Caki2 (cell line): Measurements from ENCODE around the gene MISP. TPM values are rescaled to one million over a fixed set of nuclear protein-coding genes. Genes with fewer than 3 reads are reported as not detected.
"Not testable (repeated sequence)": the region's sequence is repeated elsewhere in the genome, so short reads cannot be mapped to it uniquely, and the experiment has no call there.

Experiments used
- DNase-seq: peaks from one replicate; pipeline ENCODE4 v3.0.0-alpha.2; 2015; ENCODE audit warnings: low read depth
- in situ Hi-C: cut with HindIII; loops from 2 replicates; pipeline ENCODE4 v1.10.0; 2016; ENCODE audit warnings: low sequenced_read_pairs, low pct_unique_long_range_greater_than_20kb, mixed read lengths
- total RNA-seq: library from RNA; depleted of rRNA; stranded (reverse); fragments of >200 nt; shearing (Covaris generic); gene quantifications from 2 replicates; pipeline ENCODE4 v1.2.3, GENCODE V29; 2014; ENCODE audit warnings: low replicate concordance

The MISP gene
- total RNA-seq, 1 experiment from 2014 or later: 3.9 TPM

DNA sequence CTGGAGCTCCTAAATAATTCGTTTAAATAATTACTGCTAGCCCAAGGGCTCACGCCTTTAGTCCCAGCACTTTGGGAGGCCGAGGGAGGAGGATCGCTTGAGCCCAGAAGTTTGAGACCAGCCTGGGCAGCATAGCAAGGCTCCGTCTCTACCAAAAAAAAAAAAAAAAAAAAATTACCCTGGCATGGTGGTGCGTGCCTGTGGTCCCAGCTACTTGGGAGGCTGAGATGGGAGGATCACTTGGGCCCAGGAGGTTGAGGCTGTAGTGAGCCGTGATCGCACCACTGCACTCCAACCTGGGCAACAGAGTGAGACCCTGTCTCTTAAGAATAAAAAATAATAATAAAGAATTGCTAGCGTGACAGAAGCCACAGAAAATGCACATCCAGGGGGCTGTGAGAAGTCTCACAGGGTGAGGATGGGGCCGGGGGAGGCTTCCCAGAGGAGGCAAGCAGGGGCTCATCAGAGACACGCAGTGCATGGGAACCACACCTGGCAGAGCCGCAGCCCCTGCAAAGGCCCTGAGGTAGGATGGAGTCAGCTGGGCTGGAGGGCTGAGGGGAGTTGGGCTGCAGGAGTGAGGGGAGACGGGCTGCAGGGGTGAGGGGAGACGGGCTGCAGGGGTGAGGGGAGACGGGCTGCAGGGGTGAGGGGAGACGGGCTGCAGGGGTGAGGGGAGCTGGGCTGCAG, 10.0 kb upstream of the MISP start:
- DNase-seq, in situ Hi-C loops: not testable (repeated sequence)

DNA sequence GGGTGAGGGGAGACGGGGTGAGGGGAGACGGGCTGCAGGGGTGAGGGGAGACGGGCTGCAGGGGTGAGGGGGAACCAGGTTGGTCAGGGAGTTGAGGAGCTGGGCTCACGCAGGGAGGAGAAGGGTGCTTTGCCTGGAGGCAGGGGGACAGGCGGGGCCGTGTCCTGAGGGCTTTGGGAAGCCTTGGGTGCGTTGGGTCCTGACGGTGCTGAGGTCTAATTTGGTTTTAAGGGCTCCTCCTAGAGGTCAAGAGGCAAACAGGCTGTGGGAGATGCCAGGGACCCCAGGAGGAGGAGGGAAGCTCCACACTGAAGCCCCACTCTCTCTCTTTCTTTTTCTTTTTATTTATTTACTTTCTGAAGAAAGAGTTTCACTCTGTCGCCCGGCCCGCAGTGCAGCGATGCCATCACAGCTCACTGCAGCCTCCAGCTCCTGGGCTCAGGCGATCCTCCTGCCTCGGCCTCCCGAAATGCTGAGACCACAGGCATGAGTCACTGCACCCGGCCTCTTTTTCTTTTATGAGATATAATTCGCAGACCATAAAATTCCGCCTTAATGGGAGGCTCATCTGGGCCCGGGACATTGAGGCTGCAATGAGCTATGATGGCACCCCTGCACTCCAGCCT, 9.3 kb upstream of the MISP start:
- in situ Hi-C loops: no loop called here
- no peak for DNase-seq

DNA sequence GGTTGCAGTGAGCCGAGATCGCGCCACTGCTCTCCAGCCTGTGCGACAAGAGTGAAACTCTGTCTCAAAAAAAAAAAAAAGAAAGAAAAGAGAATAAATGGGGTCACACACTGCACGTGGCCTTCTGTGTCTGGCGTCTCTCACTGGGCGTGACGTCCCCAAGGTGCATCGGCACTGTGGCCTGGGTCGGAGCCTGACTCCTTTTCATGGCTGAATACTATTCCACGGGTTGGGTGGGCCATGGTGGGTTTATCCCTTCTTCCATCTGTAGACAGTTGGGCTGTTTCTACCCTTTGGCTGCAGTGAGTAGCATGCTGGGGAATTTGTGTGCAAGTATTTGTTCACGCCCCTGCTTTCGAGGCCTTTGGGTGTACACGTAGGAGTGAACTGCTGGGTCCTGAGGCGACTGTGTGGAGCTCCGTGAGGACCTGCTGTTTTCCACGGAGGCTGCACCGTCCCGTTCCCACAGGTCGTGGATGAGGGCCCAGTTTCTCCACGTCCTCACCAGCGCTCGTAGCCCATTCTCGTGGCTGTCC, 8.3 kb upstream of the MISP start:
- DNase-seq: no peak
- in situ Hi-C loops: no loop called here

DNA sequence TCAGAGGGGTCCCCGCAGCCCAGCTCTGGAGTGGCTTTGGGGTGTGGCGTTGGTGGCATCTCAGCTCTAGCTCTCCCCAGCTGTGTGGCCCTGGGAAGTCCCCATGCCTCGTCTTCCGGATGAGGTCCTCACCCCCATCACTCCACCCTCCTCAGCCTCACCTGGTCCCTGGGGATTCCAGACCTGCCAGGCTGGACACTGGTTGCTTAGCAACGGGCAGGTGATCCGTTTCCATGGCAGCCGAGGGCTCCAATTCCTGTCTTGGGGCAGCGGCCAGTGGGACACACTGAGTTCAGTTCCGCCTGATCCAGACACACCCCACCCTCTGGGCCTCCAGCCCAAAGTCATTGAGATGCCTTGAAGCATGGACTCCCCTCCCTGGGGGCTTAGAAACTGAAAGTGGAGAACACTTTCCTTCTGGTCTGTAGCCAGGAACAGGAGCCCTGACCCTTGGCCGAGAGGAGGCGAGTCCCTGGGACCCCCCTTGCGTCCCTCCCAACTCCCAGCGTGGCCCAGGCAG, 7.7 kb upstream of the MISP start:
- no peak for DNase-seq
- in situ Hi-C loops: no loop called here

DNA sequence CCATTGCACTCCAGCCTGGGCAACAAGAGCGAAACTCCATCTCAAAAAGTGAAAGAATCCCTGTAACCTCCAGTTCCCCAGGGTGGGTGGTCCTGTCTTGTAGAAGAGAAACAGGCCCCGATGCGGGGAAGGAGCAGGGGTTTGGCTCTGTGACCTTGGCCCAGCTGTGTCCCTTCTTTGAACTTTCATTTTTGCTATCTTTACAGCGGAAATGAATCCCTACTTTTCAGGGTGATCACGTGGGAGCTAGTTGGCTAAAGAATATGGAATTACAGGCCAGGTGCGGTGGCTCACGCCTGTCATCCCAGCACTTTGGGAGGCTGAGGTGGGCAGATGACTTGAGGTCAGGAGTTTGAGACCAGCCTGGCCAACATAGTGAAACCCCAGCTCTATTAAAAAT, 5.8 kb upstream of the MISP start:
- DNase-seq, in situ Hi-C loops: not testable (repeated sequence)

DNA sequence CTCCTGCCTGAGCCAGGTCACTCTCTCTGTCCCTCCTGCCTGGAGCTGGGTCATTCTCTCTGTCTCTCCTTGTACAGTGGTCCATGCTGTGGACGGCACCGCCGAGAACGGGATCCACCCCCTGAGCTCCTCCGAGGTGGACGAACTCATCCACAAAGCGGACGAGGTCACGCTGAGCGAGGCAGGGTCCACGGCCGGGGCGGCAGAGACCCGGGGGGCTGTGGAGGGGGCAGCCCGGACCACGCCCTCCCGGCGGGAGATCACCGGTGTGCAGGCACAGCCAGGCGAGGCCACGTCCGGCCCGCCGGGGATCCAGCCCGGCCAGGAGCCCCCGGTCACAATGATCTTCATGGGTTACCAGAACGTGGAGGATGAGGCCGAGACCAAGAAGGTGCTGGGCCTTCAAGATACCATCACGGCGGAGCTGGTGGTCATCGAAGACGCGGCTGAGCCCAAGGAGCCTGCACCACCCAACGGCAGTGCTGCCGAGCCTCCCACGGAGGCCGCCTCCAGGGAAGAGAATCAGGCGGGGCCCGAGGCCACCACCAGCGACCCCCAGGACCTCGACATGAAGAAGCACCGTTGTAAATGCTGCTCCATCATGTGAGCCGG, 4.6 kb upstream of the MISP start:
- in situ Hi-C loops: no loop called here
- DNase-seq: no peak

DNA sequence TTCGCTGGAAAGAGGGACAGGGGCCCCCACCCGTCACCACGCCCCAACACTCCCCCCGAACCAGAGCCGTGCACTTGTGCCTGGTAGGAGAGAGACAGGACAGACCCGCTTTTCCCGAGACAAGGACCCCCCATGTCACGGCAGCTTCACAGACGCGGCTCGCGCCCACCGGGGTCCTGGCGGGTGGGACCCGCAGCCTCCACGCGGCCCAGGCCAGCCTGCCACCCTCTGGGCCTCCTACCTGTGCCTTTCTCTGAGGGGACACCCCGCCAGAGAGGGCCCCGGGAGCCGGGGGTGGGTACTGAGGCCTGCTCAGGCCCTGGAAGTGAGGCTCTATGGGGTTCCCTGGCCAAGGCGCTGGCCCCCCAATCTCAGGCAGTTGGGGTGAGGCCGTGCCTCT, 4.0 kb upstream of the MISP start:
- in situ Hi-C loops: no loop called here
- no peak for DNase-seq

DNA sequence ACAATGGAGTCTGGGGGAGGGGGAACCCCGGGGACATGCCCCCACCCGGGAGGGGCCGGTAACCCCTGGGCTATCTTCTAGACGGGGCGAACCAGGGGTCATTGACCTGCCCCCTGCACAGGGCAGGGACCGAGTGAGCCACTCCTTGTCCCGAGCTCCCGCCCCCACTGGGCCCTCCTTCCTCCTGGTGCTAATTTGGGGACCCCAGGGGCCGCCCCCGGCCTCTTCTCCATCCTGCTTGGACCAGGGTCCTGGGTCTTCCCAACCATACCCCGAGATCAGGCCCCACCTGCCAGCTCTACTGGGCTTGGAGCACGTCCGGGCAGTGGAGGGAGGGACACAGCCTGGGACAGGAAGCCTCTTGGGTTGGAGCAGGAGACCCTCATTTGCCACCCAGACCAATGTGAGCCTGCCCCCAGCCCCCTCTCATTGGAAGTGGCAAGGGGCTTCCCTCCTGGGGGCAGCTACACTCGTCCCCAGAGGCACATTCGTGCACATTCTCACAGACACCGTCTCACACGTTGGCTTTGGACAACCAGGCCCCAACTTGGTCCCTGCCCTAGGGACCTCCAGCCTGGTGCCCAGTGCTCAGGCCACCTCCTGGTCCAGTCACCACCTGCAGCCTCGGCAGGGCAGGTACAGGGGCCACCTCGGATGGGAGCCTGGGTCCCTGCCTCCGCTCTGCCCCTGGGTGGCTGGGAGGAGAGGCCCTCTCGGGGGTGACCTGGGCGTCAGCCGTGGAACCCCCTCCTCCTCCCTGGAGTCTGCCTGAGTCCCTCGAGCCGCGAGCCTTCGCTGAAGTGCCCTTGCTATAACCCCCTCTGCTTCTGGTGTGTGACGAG, 3.3 kb upstream of the MISP start:
- in situ Hi-C loops: no loop called here
- DNase-seq: no peak

DNA sequence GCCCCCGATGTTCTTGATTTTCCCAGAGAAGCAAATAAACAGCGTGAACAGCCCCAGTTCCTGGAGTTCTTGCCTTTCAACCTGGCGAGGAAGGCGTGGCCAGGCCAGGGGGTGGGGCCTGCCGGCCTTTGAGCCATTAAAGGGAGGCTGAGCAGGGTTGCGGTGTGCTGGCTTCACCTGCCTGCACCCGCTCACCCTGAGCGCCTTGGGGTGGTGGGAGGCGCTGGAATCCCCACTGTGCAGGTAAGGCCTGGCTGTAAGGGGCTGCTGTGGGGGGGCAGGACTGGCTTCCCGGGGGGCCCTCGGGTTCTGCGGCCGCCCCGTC, 2.7 kb upstream of the MISP start:
- in situ Hi-C loops: no loop called here
- DNase-seq: no peak

DNA sequence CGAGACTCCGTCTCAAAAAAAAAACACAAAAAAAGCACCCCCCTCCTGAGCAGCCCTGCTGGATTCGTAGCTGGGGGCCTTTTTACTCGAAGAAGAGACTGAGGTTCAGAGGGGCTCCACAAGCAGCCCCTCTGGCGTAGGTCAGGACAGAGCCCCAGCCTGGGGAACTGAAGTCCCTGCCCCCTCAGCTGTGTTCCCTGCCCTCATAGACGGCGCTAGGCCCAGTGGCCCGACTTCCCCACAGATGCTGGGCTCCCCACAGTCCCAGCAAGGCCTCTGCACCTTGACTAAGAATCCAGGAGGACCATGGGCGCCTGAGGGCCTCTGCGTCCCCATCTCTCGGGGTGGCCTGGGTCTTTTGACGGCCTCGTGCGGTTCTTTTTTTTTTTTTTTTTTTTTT, 1.1 kb upstream of the MISP start:
- DNase-seq: no peak

DNA sequence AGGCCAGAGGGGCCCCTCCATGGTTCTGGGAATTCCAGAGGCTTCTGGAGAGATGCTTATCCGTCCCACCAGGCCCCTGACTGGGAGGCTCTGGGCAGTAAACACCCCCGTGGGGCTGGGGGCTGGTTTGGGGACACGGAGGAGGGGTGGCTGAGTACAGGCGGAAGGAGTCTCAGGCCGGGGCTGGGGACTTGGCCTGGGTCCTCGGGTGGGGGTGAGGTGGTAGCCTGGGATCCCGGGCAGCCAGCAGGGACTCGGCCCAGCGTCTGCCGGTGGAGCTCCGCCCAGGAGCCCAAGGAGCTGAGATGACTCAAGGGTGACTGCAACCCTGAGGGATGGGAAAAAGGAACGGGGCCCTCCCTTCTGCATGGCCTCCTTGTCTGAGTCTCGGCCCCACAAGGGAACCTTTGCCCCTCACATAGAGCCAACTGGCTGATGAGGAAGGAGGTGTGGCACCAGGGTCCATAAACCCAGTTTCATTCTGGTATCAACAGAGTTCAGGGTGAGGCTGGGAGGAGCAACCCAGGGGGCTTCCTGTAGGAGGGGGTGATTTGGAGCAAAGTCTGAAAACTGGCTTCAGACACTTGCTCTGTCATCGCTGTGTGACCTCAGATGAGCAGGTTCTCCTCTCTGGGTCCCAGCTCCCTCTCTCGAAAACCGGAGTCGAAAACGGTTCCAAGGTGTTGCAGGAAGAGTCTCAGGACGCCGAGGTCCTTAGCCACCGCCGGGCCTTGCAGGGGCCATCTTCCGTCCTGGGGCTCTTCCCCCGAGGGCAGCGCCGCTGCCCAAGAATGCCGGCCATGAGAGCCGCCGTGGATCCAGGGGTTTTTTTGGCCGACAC, 809 bp downstream of the MISP start:
- DNase-seq: peak; percentile 69
- in situ Hi-C loops: no loop called here

More for the DNA sequence above, 1.1 kb upstream of the MISP start:
- in situ Hi-C loops: no loop called here

DNA sequence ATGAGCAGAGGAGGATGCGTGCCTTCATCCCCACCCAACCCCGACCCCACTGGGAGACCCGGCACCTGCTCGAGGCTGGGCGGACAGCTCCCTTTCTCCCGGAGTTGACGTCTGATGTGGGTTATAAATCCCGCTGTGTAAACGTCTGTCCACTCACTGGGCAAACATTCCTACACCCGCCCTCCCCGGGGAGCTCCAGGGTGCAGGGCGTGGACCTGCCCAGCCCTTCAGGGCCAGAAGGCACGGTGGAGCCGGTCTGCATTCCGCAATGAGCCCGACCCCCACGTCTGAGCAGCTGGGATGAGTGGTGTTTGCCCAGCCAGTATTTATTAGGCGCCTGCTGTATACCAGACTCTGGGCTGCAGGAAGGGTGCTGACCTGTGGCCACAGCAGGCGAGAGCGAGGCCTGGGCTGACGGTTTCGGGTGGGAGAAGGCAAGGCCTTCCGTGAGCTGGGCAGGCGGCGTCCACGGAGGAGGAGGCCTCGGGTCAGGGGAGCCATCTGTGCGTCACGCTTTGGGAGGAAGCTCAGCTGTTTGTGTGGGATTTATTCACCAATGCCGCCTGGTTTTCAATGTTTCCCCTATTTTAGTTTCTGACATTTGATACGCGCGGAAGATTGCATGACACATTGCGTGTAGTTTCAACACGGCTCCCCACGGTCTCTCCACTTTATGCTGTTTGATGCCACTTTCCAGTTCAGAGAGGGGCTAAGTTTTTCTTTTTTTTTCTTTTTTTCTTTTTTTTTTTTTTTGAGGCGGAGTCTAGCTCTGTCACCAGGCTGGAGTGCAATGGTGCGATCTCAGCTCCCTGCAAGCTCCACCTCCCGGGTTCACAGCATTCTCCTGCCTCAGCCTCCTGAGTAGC, 2.0 kb downstream of the MISP start:
- peak; percentile 85 for DNase-seq
- in situ Hi-C loops: no loop called here

DNA sequence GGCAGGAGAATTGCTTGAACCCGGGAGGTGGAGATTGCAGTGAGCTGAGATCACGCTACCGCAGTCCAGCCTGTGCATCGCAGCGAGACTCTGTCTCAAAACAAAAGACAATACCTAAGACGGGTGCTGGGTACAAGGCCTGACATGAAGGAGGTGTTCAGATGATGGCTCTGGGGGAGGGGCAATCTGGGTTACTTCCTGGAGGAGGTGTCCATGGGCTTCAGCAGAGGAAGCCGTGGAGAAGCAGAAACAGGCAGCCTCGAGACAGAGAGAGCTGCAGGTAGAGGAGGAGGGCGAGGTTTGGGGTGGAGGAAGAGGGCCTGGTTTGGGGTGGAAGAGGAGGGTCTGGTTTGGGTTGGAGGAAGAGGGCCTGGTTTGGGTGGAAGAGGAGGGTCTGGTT, 3.6 kb downstream of the MISP start:
- no peak for DNase-seq
- in situ Hi-C loops: no loop called here

DNA sequence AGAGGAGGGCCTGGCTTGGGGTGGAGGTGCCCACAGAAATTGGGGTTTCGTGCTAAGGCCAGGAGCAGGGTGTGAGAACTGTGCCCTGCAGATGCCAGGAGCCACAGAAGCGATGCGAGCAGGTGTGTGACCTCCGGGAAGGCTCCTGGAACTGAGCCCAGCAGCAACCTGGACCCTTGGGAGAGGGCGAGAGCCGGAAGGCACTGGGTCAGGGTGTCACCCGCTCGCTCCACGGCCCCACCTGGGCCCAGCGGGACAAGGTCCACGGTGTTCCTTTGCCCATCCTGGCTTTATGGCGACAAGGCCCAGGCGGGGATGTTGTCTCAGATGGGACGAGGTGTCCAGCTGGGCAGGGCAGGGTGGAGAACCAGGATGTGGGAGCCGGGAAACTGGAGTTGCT, 4.2 kb downstream of the MISP start:
- no peak for DNase-seq
- in situ Hi-C loops: no loop called here

DNA sequence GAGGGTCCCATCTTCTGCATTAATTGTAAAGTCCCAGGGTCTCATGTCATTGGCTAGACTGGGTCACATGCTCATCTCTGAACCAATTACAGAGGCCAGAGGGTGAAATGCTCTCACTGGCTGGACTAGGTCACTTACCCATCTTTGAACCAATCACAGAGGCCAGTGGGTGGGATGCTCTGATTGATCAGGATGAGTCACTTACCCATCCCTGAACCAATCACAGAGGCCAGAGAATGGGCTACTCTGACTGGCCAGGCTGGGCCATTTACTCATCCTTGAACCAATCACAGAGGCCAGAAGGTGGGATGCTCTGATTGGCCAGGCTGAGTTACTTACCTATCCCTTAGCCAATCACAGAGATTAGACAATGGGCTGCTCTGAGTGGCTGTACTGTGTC, 5.3 kb downstream of the MISP start:
- DNase-seq: peak; percentile 59
- in situ Hi-C loops: no loop called here

DNA sequence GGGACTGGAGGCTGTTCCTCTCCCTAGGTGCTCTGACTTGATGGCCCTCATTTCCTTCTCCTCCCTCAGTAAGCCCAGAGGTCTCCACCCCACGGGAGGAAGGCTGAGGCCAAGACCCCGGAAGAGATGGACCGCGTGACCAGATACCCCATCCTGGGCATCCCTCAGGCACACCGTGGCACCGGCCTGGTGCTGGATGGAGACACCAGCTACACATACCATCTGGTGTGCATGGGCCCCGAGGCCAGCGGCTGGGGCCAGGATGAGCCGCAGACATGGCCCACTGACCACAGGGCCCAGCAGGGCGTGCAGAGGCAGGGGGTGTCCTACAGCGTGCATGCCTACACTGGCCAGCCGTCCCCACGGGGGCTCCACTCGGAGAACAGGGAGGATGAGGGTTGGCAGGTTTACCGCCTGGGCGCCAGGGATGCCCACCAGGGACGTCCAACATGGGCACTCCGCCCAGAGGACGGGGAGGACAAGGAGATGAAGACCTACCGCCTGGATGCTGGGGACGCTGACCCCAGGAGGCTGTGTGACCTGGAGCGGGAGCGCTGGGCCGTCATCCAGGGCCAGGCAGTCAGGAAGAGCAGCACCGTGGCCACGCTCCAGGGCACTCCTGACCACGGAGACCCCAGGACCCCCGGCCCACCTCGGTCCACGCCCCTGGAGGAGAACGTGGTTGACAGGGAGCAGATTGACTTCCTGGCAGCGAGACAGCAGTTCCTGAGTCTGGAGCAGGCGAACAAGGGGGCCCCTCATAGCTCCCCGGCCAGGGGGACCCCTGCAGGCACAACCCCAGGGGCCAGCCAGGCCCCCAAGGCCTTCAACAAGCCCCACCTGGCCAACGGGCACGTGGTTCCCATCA, 6.1 kb downstream of the MISP start:
- no peak for DNase-seq
- in situ Hi-C loops: no loop called here
